ENCODE data around the gene LAMB4. TPM values are rescaled to one million over a fixed set of nuclear protein-coding genes. Genes with fewer than 3 reads are reported as not detected.
"Not testable (repeated sequence)": the region's sequence is repeated elsewhere in the genome, so short reads cannot be mapped to it uniquely, and the experiment has no call there.

Gene LAMB4
- total RNA-seq, 1 experiment from 2014 or later = not detected

- no peak for DNase-seq
- Histone ChIP-seq H3K9me3 (no peaks in the 10 kb centered on the region), H3K36me3 (no peaks in the 10 kb centered on the region), H3K27me3 (no peaks in the 10 kb centered on the region), H3K4me3 (no peak overlapping the region)
Measured at GRCh38 chr7:108046952-108047506, 83.1 kb downstream of the LAMB4 start.

GRCh38 chr7:108045669-108046068 lies 84.5 kb downstream of the LAMB4 start:
- DNase-seq = no peak
- Histone ChIP-seq H3K36me3 (no peaks in the 10 kb centered on the region), H3K4me3 (no peak overlapping the region), H3K27me3 (no peaks in the 10 kb centered on the region), H3K9me3 (no peaks in the 10 kb centered on the region)

GRCh38 chr7:108045154-108045553 lies 85.0 kb downstream of the LAMB4 start:
- no peaks in the 10 kb centered on the region for H3K36me3 ChIP-seq
- no peaks in the 10 kb centered on the region for H3K27me3 ChIP-seq
- H3K4me3 ChIP-seq = no peak overlapping the region
- no peak for DNase-seq
- no peaks in the 10 kb centered on the region for H3K9me3 ChIP-seq

GRCh38 chr7:108044345-108044744 lies 85.8 kb downstream of the LAMB4 start:
- DNase-seq = no peak
- no peaks in the 10 kb centered on the region for H3K27me3 ChIP-seq
- H3K36me3 ChIP-seq = no peaks in the 10 kb centered on the region
- no peaks in the 10 kb centered on the region for H3K9me3 ChIP-seq
- no peak overlapping the region for H3K4me3 ChIP-seq

- Histone ChIP-seq H3K4me3 (no peak overlapping the region), H3K27me3 (no peaks in the 10 kb centered on the region), H3K36me3 (no peaks in the 10 kb centered on the region), H3K9me3 (no peaks in the 10 kb centered on the region)
- no peak for DNase-seq
Measured at GRCh38 chr7:108038986-108039385, 91.2 kb downstream of the LAMB4 start.

GRCh38 chr7:108037741-108038140 lies 92.4 kb downstream of the LAMB4 start:
- Histone ChIP-seq H3K4me3 (no peak overlapping the region), H3K36me3 (no peaks in the 10 kb centered on the region), H3K27me3 (no peaks in the 10 kb centered on the region), H3K9me3 (no peaks in the 10 kb centered on the region)
- DNase-seq = no peak

GRCh38 chr7:108037140-108037539 lies 93.0 kb downstream of the LAMB4 start:
- no peak for DNase-seq
- no peaks in the 10 kb centered on the region for H3K9me3 ChIP-seq
- H3K36me3 ChIP-seq = no peaks in the 10 kb centered on the region
- H3K4me3 ChIP-seq = no peak overlapping the region
- no peaks in the 10 kb centered on the region for H3K27me3 ChIP-seq

GRCh38 chr7:108034586-108034985 lies 95.6 kb downstream of the LAMB4 start:
- no peak for DNase-seq
- no peaks in the 10 kb centered on the region for H3K27me3 ChIP-seq
- no peaks in the 10 kb centered on the region for H3K9me3 ChIP-seq

GRCh38 chr7:108033776-108034497 lies 96.2 kb downstream of the LAMB4 start:
- H3K4me3 ChIP-seq = no peak overlapping the region
- DNase-seq = no peak

More at GRCh38 chr7:108034586-108034985, 95.6 kb downstream of the LAMB4 start:
- H3K36me3 ChIP-seq = no peaks in the 10 kb centered on the region
- no peak overlapping the region for H3K4me3 ChIP-seq

GRCh38 chr7:108033309-108033708 lies 96.9 kb downstream of the LAMB4 start:
- not testable (repeated sequence) for H3K4me3 ChIP-seq, H3K36me3 ChIP-seq, H3K9me3 ChIP-seq, H3K27me3 ChIP-seq, DNase-seq

More at GRCh38 chr7:108033776-108034497, 96.2 kb downstream of the LAMB4 start:
- no peaks in the 10 kb centered on the region for H3K27me3 ChIP-seq
- no peaks in the 10 kb centered on the region for H3K36me3 ChIP-seq
- H3K9me3 ChIP-seq = no peaks in the 10 kb centered on the region

GRCh38 chr7:108030516-108030915 lies 99.6 kb downstream of the LAMB4 start:
- no peak for DNase-seq
- Histone ChIP-seq H3K4me3 (no peak overlapping the region), H3K27me3 (no peaks in the 10 kb centered on the region), H3K36me3 (no peaks in the 10 kb centered on the region), H3K9me3 (no peaks in the 10 kb centered on the region)

- Histone ChIP-seq H3K27me3 (no peaks in the 10 kb centered on the region), H3K4me3 (no peak overlapping the region), H3K36me3 (no peaks in the 10 kb centered on the region), H3K9me3 (no peaks in the 10 kb centered on the region)
- DNase-seq = no peak
Measured at GRCh38 chr7:108029034-108029433, 101.1 kb downstream of the LAMB4 start.

GRCh38 chr7:108028111-108028510 lies 102.0 kb downstream of the LAMB4 start:
- no peak overlapping the region for H3K4me3 ChIP-seq
- H3K27me3 ChIP-seq = no peaks in the 10 kb centered on the region
- no peak for DNase-seq
- H3K36me3 ChIP-seq = no peaks in the 10 kb centered on the region
- no peaks in the 10 kb centered on the region for H3K9me3 ChIP-seq

GRCh38 chr7:108027239-108027638 lies 102.9 kb downstream of the LAMB4 start:
- no peak overlapping the region for H3K4me3 ChIP-seq
- no peaks in the 10 kb centered on the region for H3K9me3 ChIP-seq
- H3K36me3 ChIP-seq = no peaks in the 10 kb centered on the region
- DNase-seq = no peak
- H3K27me3 ChIP-seq = no peaks in the 10 kb centered on the region

GRCh38 chr7:108026647-108027046 lies 103.5 kb downstream of the LAMB4 start:
- DNase-seq = peak; percentile 11

GRCh38 chr7:108026116-108026515 lies 104.0 kb downstream of the LAMB4 start:
- DNase-seq = no peak
- Histone ChIP-seq H3K4me3 (no peak overlapping the region), H3K36me3 (no peaks in the 10 kb centered on the region), H3K9me3 (no peaks in the 10 kb centered on the region), H3K27me3 (no peaks in the 10 kb centered on the region)

More at GRCh38 chr7:108026647-108027046, 103.5 kb downstream of the LAMB4 start:
- H3K9me3 ChIP-seq = no peaks in the 10 kb centered on the region
- no peak overlapping the region for H3K4me3 ChIP-seq
- no peaks in the 10 kb centered on the region for H3K36me3 ChIP-seq
- H3K27me3 ChIP-seq = no peaks in the 10 kb centered on the region

- no peak for DNase-seq
- no peaks in the 10 kb centered on the region for H3K9me3 ChIP-seq
- no peak overlapping the region for H3K4me3 ChIP-seq
- H3K27me3 ChIP-seq = no peaks in the 10 kb centered on the region
- H3K36me3 ChIP-seq = no peaks in the 10 kb centered on the region
Measured at GRCh38 chr7:108024538-108024937, 105.6 kb downstream of the LAMB4 start.

GRCh38 chr7:108020585-108020984 lies 109.6 kb downstream of the LAMB4 start:
- no peak overlapping the region for H3K4me3 ChIP-seq
- H3K9me3 ChIP-seq = no peaks in the 10 kb centered on the region
- DNase-seq = no peak
- no peaks in the 10 kb centered on the region for H3K27me3 ChIP-seq
- no peaks in the 10 kb centered on the region for H3K36me3 ChIP-seq

All from MG63 (cell line).